ENCODE measurements around the gene SYNC.

- TF ChIP-seq CTCF (IDR thresholded peaks at IDR 0.05; ENCODE audit: low read depth, low read length, poor library complexity, severe bottlenecking) (no peak), EZH2phosphoT487 (IDR thresholded peaks at IDR 0.05; ENCODE audit: borderline replicate concordance, low read length) (no peak)
Measured at GRCh38 chr1:32746130-32746529, 43.6 kb upstream of the SYNC start.

All from DOHH2 (cell line).